NT2/D1 (cell line): ENCODE measurements around the gene CACNA1I.
"Not testable (repeated sequence)": the region's sequence is repeated elsewhere in the genome, so short reads cannot be mapped to it uniquely, and the experiment has no call there.

Source experiments
- DNase-seq: peaks from one replicate; pipeline ENCODE4 v3.0.0-alpha.2; 2011; ENCODE audit warnings: low read depth, low spot score
- H3K27me3 ChIP-seq: 2 replicates; pipeline ENCODE4 v1.6.0; 2011; ENCODE audit warnings: mild to moderate bottlenecking; ENCODE audit not compliant: insufficient read length, insufficient read depth
- H3K36me3 ChIP-seq: 2 replicates; pipeline ENCODE4 v1.6.1; 2011; ENCODE audit warnings: mild to moderate bottlenecking, low read length, mixed read lengths; ENCODE audit not compliant: insufficient read depth, insufficient read length
- H3K4me1 ChIP-seq: 2 replicates; pipeline ENCODE4 v1.5.1; 2011; ENCODE audit not compliant: insufficient read depth, insufficient read length
- H3K4me3 ChIP-seq: 2 replicates; pipeline ENCODE4 v1.5.1; 2011; ENCODE audit warnings: low read depth; ENCODE audit not compliant: insufficient read length
- H3K9ac ChIP-seq: 2 replicates; pipeline ENCODE4 v1.6.0; 2011; ENCODE audit warnings: low read depth; ENCODE audit not compliant: insufficient read length
- H3K9me3 ChIP-seq: 2 replicates; pipeline ENCODE4 v1.5.1; 2011; ENCODE audit warnings: mild to moderate bottlenecking, low read length; ENCODE audit not compliant: insufficient read depth
- SUZ12 ChIP-seq: IDR thresholded peaks from 2 replicates; pipeline ENCODE4 v1.6.1; 2011; ENCODE audit not compliant: insufficient read length, insufficient read depth; ENCODE audit errors: extremely low read depth
- YY1 ChIP-seq: IDR thresholded peaks from 2 replicates; pipeline ENCODE4 v1.6.1; 2011; ENCODE audit not compliant: insufficient read length, insufficient read depth
- ZNF274 ChIP-seq: IDR thresholded peaks from 2 replicates; pipeline ENCODE4 v1.6.1; 2011; ENCODE audit warnings: mild to moderate bottlenecking, low read depth, low read length

CACNA1I gene

GRCh38 chr22:39729141-39729934, 158.8 kb downstream of the CACNA1I start:
- Histone ChIP-seq H3K27me3 (peaks cover 26% of the 10 kb centered on the region), H3K9me3 (no peaks in the 10 kb centered on the region), H3K36me3 (no peaks in the 10 kb centered on the region), H3K4me1 (peaks cover 5% of the 10 kb centered on the region), H3K4me3 (no peak overlapping the region), H3K9ac (no peak overlapping the region)
- DNase-seq = no peak
- TF ChIP-seq SUZ12 = no peak
- TF ChIP-seq ZNF274 = no peak
- TF ChIP-seq YY1 = no peak

GRCh38 chr22:39731481-39731880, 160.9 kb downstream of the CACNA1I start:
- Histone ChIP-seq H3K9me3 (no peaks in the 10 kb centered on the region), H3K36me3 (no peaks in the 10 kb centered on the region), H3K4me3 (no peak overlapping the region), H3K4me1 (peaks cover 5% of the 10 kb centered on the region), H3K27me3 (peaks cover 20% of the 10 kb centered on the region), H3K9ac (no peak overlapping the region)
- TF ChIP-seq YY1 (no peak), ZNF274 (no peak), SUZ12 (no peak)
- DNase-seq = no peak

GRCh38 chr22:39731881-39732555, 161.5 kb downstream of the CACNA1I start:
- Histone ChIP-seq H3K27me3 (peaks cover 15% of the 10 kb centered on the region), H3K36me3 (no peaks in the 10 kb centered on the region), H3K9me3 (no peaks in the 10 kb centered on the region), H3K4me1 (peaks cover 5% of the 10 kb centered on the region), H3K9ac (no peak overlapping the region), H3K4me3 (no peak overlapping the region)
- DNase-seq = no peak
- TF ChIP-seq YY1 = no peak
- TF ChIP-seq ZNF274 = no peak
- TF ChIP-seq SUZ12 = no peak

DNA sequence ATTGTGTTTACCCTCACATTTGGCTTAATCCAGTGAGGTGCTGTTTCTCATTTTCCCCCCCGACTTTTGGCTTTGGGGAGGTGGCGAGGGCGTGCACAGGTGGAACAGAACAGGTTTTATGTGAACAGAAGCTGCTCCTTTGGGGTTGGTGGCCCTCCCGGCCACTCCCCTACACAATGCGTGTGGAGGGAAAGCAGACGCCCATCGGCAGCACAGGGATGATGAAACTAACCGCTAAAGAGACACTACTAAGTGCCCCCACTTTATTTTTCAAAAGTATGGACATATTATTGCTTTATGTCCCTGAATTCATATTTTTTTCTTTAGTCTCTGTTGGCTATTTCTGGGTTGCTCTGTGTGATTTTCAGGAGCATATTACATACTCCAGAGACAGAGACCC, 162.1 kb downstream of the CACNA1I start:
- no peak for DNase-seq
- H3K9ac ChIP-seq = no peak overlapping the region
- H3K36me3 ChIP-seq = no peaks in the 10 kb centered on the region

GRCh38 chr22:39733191-39733590, 162.6 kb downstream of the CACNA1I start:
- no peak for DNase-seq
- H3K9ac ChIP-seq = no peak overlapping the region
- H3K36me3 ChIP-seq = no peaks in the 10 kb centered on the region
- TF ChIP-seq SUZ12 (no peak), ZNF274 (no peak), YY1 (no peak)
- no peaks in the 10 kb centered on the region for H3K9me3 ChIP-seq
- H3K27me3 ChIP-seq = peaks cover 7% of the 10 kb centered on the region
- H3K4me3 ChIP-seq = no peak overlapping the region
- H3K4me1 ChIP-seq = peaks cover 5% of the 10 kb centered on the region

More for the DNA sequence above, 162.1 kb downstream of the CACNA1I start:
- H3K4me1 ChIP-seq = peaks cover 5% of the 10 kb centered on the region
- peaks cover 9% of the 10 kb centered on the region for H3K27me3 ChIP-seq
- TF ChIP-seq SUZ12 = no peak
- TF ChIP-seq YY1 = no peak
- TF ChIP-seq ZNF274 = no peak
- no peaks in the 10 kb centered on the region for H3K9me3 ChIP-seq
- no peak overlapping the region for H3K4me3 ChIP-seq

DNA sequence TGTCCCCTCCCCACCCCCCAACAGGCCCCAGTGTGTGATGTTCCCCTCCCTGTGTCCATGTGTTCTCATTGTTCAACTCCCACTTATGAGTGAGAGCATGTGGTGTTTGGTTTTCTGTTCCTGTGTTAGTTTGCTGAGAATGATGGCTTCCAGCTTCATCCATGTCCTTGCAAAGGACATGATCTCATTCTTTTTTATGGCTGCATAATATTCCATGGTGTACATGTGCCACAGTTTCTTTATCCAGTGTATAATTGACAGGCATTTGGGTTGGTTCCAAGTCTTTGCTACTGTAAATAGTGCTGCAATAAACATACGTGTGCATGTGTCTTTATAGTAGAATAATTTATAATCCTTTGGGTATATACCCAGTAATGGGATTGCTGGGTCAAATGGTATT, 163.5 kb downstream of the CACNA1I start:
- not testable (repeated sequence) for DNase-seq, H3K36me3 ChIP-seq, H3K9ac ChIP-seq, H3K4me1 ChIP-seq, H3K27me3 ChIP-seq, H3K4me3 ChIP-seq, H3K9me3 ChIP-seq

- TF ChIP-seq YY1 (no peak), SUZ12 (no peak), ZNF274 (no peak)
- Histone ChIP-seq H3K4me3 (no peak overlapping the region), H3K4me1 (peaks cover 5% of the 10 kb centered on the region), H3K27me3 (no peaks in the 10 kb centered on the region), H3K9ac (no peak overlapping the region), H3K9me3 (peaks cover 5% of the 10 kb centered on the region; the same call in 1 of the 2 replicates), H3K36me3 (no peaks in the 10 kb centered on the region)
- no peak for DNase-seq
These were observed 164.3 kb downstream of the CACNA1I start for GRCh38 chr22:39734866-39735265.
